Coronary artery (tissue), 2 donors: ENCODE measurements around the gene YLPM1.

ENCODE experiments used
- DNase-seq: peaks from one replicate; pipeline ENCODE4 v3.0.0-alpha.2; 2017; ENCODE audit warnings: low spot score
- H3K27ac ChIP-seq, 2 donors: fragments of 200-600 bp; sonication (generic); one replicate each; pipeline ENCODE4 v1.5.1; 2016 to 2019
- H3K4me3 ChIP-seq: fragments of 200-600 bp; sonication (generic); 2 replicates; pipeline ENCODE4 v1.5.1; 2016; ENCODE audit warnings: mild to moderate bottlenecking, moderate library complexity
- TF ChIP-seq, protein P1 (sequence below): fragments of 200-600 bp; sonication (generic); IDR thresholded peaks from one replicate; pipeline ENCODE4 v1.5.1; 2019; ENCODE audit warnings: antibody characterized with exemption

The YLPM1 gene, protein sequence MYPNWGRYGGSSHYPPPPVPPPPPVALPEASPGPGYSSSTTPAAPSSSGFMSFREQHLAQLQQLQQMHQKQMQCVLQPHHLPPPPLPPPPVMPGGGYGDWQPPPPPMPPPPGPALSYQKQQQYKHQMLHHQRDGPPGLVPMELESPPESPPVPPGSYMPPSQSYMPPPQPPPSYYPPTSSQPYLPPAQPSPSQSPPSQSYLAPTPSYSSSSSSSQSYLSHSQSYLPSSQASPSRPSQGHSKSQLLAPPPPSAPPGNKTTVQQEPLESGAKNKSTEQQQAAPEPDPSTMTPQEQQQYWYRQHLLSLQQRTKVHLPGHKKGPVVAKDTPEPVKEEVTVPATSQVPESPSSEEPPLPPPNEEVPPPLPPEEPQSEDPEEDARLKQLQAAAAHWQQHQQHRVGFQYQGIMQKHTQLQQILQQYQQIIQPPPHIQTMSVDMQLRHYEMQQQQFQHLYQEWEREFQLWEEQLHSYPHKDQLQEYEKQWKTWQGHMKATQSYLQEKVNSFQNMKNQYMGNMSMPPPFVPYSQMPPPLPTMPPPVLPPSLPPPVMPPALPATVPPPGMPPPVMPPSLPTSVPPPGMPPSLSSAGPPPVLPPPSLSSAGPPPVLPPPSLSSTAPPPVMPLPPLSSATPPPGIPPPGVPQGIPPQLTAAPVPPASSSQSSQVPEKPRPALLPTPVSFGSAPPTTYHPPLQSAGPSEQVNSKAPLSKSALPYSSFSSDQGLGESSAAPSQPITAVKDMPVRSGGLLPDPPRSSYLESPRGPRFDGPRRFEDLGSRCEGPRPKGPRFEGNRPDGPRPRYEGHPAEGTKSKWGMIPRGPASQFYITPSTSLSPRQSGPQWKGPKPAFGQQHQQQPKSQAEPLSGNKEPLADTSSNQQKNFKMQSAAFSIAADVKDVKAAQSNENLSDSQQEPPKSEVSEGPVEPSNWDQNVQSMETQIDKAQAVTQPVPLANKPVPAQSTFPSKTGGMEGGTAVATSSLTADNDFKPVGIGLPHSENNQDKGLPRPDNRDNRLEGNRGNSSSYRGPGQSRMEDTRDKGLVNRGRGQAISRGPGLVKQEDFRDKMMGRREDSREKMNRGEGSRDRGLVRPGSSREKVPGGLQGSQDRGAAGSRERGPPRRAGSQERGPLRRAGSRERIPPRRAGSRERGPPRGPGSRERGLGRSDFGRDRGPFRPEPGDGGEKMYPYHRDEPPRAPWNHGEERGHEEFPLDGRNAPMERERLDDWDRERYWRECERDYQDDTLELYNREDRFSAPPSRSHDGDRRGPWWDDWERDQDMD (N-terminal part only)

DNA sequence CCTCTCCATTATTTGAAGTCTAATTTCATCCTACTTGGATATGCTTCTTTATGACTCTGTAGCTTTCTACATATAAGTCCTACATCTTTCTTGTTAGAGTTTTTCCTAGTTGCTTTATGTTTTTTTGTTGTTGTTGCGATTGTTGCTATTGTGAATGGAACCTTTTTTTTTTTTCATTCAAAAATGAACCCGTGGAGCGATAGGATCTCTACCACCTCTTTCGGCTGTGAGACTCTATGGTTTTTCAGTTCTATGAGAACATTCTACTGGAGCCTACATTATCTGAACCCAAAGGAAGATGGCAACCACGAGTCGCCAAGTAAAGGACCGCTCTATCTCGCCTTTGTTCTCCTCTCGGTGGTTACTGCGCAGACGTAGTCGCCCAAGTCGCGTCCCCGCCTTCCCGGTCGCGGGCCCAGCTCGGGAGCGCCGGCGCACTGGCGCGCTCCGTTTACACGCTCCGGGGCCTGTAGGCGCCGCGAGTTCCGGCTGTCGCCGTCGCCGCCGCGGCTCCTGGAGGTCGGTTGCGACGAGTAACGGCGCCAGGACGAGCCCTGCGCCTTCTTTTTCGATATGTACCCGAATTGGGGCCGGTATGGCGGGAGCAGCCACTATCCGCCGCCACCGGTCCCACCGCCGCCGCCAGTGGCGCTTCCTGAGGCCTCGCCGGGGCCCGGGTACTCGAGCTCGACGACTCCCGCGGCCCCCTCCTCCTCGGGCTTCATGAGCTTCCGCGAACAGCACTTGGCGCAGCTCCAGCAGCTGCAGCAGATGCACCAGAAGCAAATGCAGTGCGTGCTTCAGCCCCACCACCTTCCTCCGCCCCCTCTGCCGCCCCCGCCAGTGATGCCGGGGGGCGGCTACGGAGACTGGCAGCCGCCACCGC lies at the start of gene YLPM1:
YLPM1 (plus strand) TSS at position 400 of the 886 bp plus-strand sequence; CDS start at position 574, 174 bp downstream.
- peak within 1 kb of the TSS; percentile 94 for H3K4me3 ChIP-seq
- peak; percentile 92 for DNase-seq
- peak within 1 kb of the TSS; percentile 82 to 91 for H3K27ac ChIP-seq
- TF ChIP-seq, protein P1, sequence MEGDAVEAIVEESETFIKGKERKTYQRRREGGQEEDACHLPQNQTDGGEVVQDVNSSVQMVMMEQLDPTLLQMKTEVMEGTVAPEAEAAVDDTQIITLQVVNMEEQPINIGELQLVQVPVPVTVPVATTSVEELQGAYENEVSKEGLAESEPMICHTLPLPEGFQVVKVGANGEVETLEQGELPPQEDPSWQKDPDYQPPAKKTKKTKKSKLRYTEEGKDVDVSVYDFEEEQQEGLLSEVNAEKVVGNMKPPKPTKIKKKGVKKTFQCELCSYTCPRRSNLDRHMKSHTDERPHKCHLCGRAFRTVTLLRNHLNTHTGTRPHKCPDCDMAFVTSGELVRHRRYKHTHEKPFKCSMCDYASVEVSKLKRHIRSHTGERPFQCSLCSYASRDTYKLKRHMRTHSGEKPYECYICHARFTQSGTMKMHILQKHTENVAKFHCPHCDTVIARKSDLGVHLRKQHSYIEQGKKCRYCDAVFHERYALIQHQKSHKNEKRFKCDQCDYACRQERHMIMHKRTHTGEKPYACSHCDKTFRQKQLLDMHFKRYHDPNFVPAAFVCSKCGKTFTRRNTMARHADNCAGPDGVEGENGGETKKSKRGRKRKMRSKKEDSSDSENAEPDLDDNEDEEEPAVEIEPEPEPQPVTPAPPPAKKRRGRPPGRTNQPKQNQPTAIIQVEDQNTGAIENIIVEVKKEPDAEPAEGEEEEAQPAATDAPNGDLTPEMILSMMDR = peak; percentile 39

DNA sequence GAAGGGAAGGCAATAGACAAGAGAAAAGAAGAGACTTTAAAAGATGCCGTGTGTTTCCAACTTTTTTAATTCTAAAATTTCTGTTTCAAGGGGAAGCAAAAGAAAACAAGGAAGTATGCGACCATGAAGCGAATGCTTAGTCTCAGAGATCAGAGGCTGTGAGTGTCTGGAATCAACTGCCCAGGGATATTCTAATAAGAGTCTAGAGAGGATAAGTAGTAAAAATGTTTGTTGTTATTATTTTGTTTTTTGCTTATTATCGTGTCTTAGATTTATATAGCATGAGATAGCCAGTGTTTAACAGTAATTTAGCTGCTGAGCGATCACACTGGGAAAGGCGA lies 49.8 kb upstream of the YLPM1 start:
- peak overlapping the region; percentile 76 to 90 for H3K27ac ChIP-seq
- no peak for DNase-seq
- TF ChIP-seq, protein P1 = no peak
- H3K4me3 ChIP-seq = peak overlapping the region; percentile 83

DNA sequence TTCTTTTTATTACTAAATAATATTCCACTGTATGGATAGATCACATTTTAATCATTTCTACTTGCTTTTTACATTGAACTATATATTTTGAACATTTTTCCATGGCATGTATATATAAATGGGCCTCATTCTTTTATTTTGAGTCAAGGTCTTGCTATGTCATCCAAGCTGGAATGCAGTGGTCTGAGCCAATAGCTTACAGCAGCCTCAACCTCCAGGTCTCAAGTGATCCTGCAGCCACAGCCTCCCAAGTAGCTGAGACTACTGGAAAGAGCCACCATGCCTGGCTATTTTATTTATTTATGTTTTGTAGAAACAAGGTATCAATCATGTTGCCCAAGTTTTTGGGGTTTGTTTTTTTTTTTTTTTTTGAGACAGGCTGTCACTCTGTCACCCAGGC lies 42.6 kb upstream of the YLPM1 start:
- DNase-seq = no peak
- TF ChIP-seq, protein P1 = no peak
- Histone ChIP-seq H3K27ac (no peak overlapping the region), H3K4me3 (no peak overlapping the region)

DNA sequence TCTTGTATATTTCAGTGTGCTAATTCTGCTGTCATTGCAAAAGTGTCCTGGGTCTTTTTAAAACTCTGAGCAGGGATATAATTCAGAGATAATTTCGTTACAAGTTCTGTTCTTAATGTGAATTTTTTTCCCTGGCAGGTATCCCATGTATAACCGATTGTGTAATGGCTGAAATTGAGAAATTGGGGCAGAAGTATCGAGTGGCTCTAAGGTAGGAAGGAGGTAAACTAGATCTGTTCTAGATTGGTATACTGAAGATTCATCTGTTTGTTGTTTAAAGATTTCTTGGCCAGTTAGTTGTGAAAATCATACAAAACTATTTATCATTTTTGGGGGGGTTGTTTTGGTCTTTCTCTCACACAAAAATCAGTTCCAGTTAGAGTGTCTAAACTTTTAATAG lies 40.0 kb upstream of the YLPM1 start:
- TF ChIP-seq, protein P1 = no peak
- H3K27ac ChIP-seq = no peak overlapping the region
- no peak overlapping the region for H3K4me3 ChIP-seq
- no peak for DNase-seq

DNA sequence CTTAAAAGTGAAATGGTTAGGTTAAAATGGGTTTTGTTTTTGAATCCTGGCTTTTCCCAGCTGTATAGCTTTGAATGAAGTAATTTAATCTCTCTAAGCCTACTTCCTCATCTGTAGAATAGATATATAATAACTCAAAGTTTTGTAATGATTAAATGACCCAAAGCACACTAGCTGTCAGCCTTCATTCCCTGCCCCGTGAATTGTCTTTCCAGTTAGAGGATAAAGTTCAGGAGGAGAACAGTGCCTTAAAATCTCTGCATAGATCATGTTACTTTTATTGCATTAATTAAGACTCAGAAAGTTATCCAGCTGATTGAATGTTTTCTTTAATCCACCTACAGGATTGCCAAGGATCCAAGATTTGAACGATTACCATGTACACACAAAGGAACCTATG lies 30.7 kb upstream of the YLPM1 start:
- H3K4me3 ChIP-seq = no peak overlapping the region
- H3K27ac ChIP-seq = no peak overlapping the region
- no peak for DNase-seq
- TF ChIP-seq, protein P1 = no peak

DNA sequence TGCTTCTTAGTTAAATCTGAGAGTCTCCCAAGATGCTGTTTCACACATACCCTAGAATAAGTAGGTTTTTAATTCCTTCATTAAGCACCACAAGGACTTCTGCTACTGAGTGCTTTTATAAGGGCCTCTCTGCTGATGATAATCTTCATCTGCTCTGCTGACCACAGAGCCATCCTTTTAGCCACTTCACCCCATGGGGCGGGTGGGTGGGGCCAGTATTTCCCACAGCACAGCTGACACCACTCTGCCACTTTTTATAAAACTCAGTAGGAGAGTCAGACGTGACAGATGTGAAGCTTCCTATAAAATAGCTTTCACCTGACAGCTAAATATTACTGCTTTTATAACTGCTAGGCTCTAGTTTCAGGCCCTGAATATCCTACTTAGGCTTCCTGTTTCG lies 29.9 kb upstream of the YLPM1 start:
- DNase-seq = no peak
- TF ChIP-seq, protein P1 = no peak
- Histone ChIP-seq H3K27ac (no peak overlapping the region), H3K4me3 (no peak overlapping the region)
